ENCODE results near the gene PLAU. TPM values are rescaled to one million over a fixed set of nuclear protein-coding genes. Genes with fewer than 3 reads are reported as not detected.
A peak's percentile ranks its signal among the peaks of the same experiment; 100 is the strongest.

Gene PLAU
- 26.3 and 30.0 TPM in 2 replicates for total RNA-seq

GRCh38 chr10:73910764-73911552 lies at the start of gene PLAU:
Gene PLAU (plus strand): TSS chr10:73911132. CDS start chr10:73911556, 424 bp downstream.
- FAIRE-seq (no peak), DNase-seq (ENCODE audit: low read depth) (peak; percentile 27)
- peak within 1 kb of the TSS; percentile 63 for H3K4me3 ChIP-seq (ENCODE audit: low read depth, low read length)
- H3K36me3 ChIP-seq (ENCODE audit: control insufficient read depth, insufficient read depth, low read length), result peaks cover 20% of the 10 kb centered on the region
- TF ChIP-seq CTCF (IDR thresholded peaks at IDR 0.05; ENCODE audit: insufficient read depth, low read length, severe bottlenecking), result no peak
- H3K27me3 ChIP-seq (ENCODE audit: control insufficient read depth, insufficient read depth, low read length), result no peaks in the 10 kb centered on the region

GRCh38 chr10:73862011-73862410 lies 48.9 kb upstream of the PLAU start:
- Histone ChIP-seq H3K27me3 (ENCODE audit: control insufficient read depth, insufficient read depth, low read length) (no peaks in the 10 kb centered on the region), H3K36me3 (ENCODE audit: control insufficient read depth, insufficient read depth, low read length) (peaks cover 8% of the 10 kb centered on the region), H3K4me3 (ENCODE audit: low read depth, low read length) (no peak overlapping the region)
- no peak for TF ChIP-seq CTCF (IDR thresholded peaks at IDR 0.05; ENCODE audit: insufficient read depth, low read length, severe bottlenecking)
- FAIRE-seq, result no peak
- no peak for DNase-seq (ENCODE audit: low read depth)

GRCh38 chr10:73863039-73863817 lies 47.7 kb upstream of the PLAU start:
- H3K36me3 ChIP-seq (ENCODE audit: control insufficient read depth, insufficient read depth, low read length), result peaks cover 8% of the 10 kb centered on the region
- no peak for DNase-seq (ENCODE audit: low read depth)

GRCh38 chr10:73864229-73864628 lies 46.7 kb upstream of the PLAU start:
- FAIRE-seq (no peak), DNase-seq (ENCODE audit: low read depth) (no peak)
- Histone ChIP-seq H3K27me3 (ENCODE audit: control insufficient read depth, insufficient read depth, low read length) (no peaks in the 10 kb centered on the region), H3K36me3 (ENCODE audit: control insufficient read depth, insufficient read depth, low read length) (peaks cover 7% of the 10 kb centered on the region), H3K4me3 (ENCODE audit: low read depth, low read length) (no peak overlapping the region)
- TF ChIP-seq CTCF (IDR thresholded peaks at IDR 0.05; ENCODE audit: insufficient read depth, low read length, severe bottlenecking), result no peak

More at GRCh38 chr10:73863039-73863817, 47.7 kb upstream of the PLAU start:
- no peak for FAIRE-seq
- no peaks in the 10 kb centered on the region for H3K27me3 ChIP-seq (ENCODE audit: control insufficient read depth, insufficient read depth, low read length)
- H3K4me3 ChIP-seq (ENCODE audit: low read depth, low read length), result no peak overlapping the region
- no peak for TF ChIP-seq CTCF (IDR thresholded peaks at IDR 0.05; ENCODE audit: insufficient read depth, low read length, severe bottlenecking)

GRCh38 chr10:73865107-73865458 lies 45.8 kb upstream of the PLAU start:
- H3K4me3 ChIP-seq (ENCODE audit: low read depth, low read length), result no peak overlapping the region
- FAIRE-seq (no peak), DNase-seq (ENCODE audit: low read depth) (no peak)
- TF ChIP-seq CTCF (IDR thresholded peaks at IDR 0.05; ENCODE audit: insufficient read depth, low read length, severe bottlenecking), result no peak
- H3K36me3 ChIP-seq (ENCODE audit: control insufficient read depth, insufficient read depth, low read length), result no peaks in the 10 kb centered on the region
- H3K27me3 ChIP-seq (ENCODE audit: control insufficient read depth, insufficient read depth, low read length), result no peaks in the 10 kb centered on the region

All from bronchial epithelial cell (primary cell).